ENCODE data around the gene DPYSL5.
"Not testable (repeated sequence)": the region's sequence is repeated elsewhere in the genome, so short reads cannot be mapped to it uniquely, and the experiment has no call there.

Gene DPYSL5

GRCh38 chr2:26847655-26848335 is at the start of gene DPYSL5:
Gene DPYSL5, plus strand, starts transcription at chr2:26848132. Its CDS starts 50,368 bp downstream, at chr2:26898500.
- no peak for FAIRE-seq

GRCh38 chr2:26801328-26801727 is 46.6 kb upstream of the DPYSL5 start:
- no peak for FAIRE-seq

- no peak for FAIRE-seq
Observed at GRCh38 chr2:26801796-26802195, 46.1 kb upstream of the DPYSL5 start.

GRCh38 chr2:26805241-26805676 is 42.7 kb upstream of the DPYSL5 start:
- no peak for FAIRE-seq

DNA sequence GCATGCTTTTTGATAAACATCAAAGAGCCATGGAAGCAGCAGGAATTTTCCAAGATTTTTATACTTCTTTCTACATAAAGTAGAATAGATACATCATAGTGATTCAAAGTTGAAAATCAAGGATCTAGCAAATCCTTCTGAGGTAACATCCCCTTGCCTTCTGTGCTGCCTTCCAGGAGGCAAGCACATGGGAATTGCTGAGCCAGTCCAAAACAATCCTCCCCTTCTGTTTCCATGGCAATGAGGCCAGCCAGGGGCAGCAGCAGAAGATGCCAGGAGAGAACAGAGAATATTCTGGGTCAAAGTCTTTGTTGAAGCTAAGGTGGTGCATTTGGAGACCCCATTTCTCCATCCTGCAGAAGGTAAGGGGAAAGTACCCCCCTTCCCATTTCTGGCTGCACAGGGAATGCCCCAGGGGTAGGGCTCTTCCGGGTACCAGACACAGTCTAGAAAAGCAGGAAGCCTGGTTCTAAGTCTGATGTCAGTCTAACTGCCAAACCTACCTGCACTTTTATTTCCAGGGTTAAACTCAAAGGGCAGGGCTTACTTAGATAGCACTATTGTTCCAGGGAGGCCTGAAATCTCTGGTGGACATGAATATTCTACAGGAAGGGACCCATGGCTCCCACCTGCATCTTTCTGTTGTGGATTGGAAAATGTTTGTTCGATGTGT is 40.0 kb upstream of the DPYSL5 start:
- FAIRE-seq, result no peak

GRCh38 chr2:26809211-26809610 is 38.7 kb upstream of the DPYSL5 start:
- FAIRE-seq, result no peak

DNA sequence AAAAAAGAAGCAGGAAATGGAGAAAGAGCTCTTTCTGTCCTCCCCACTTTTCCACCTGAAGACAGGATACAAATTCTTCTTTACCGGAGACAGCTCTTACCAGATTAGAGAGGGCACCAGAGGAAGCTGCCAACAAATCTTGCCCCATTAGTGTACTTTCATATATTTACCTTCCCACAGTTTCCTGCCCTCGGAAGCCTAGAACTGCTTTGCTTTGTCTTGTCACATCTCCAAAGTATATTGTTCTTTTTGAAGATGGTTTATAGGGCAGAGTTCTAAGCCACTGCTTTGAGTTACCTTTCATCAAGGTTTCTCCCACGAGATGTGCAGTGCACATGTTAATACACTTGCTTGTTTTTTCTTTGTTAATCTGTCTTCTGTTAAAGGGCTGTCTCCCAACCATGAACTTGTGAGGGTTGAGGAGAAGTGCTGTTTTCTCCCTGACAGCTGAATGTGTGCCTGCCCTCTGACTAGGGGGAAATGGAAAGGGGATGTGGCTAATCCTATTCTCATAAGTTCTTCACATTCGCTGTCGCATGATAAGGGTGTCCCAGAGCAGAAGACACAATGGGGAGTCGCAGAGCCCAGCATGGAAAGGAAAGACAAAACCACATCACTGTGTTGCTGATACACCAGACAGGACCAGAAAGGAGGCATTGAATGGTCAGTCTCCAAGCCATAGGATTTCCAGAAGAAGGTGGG is 37.9 kb upstream of the DPYSL5 start:
- FAIRE-seq, result no peak

- no peak for FAIRE-seq
Observed at GRCh38 chr2:26811261-26811660, 36.7 kb upstream of the DPYSL5 start.

DNA sequence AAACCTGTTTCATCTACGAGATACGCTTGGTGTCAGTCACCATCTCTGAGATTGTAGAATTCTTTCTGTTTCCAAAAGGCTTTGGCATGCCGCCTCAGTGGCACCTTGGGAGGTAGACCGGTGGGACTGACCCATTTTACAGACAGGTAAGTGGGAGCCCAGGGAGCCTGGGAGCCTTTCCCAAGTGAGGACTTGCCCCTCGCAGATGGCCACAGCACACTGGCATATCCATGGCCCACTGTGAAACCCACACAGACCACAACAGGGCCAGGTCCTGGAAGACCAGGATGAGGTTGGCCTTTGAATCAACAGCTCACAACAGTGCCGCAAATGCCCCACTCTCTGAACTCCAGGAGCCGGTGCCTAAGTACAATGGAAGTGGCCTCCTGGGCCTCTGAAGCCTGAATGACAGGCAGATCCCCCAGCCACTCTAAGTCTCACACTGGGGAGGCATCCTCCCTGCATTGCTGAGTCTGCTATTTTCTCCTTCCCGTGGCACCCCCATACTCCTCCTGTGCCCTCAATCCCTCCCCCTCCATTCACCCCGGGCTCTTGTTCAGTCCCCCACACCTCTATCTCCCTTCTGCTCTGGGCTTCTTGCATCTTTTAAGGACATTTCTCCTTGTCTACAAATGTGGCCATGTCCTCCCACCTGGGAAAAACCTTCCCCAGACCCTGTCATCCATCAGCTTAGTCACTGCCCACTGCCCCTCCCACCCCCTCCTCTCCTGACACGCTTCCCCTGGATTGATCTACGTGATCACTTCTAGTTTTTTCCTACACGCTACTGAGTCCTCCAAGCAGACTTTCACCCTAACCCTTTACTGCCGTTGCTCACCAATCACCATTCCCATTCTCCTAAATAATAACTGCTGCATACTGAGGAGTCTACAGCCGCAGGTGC is 35.9 kb upstream of the DPYSL5 start:
- no peak for FAIRE-seq

- FAIRE-seq, result no peak
Observed at GRCh38 chr2:26812731-26813130, 35.2 kb upstream of the DPYSL5 start.

DNA sequence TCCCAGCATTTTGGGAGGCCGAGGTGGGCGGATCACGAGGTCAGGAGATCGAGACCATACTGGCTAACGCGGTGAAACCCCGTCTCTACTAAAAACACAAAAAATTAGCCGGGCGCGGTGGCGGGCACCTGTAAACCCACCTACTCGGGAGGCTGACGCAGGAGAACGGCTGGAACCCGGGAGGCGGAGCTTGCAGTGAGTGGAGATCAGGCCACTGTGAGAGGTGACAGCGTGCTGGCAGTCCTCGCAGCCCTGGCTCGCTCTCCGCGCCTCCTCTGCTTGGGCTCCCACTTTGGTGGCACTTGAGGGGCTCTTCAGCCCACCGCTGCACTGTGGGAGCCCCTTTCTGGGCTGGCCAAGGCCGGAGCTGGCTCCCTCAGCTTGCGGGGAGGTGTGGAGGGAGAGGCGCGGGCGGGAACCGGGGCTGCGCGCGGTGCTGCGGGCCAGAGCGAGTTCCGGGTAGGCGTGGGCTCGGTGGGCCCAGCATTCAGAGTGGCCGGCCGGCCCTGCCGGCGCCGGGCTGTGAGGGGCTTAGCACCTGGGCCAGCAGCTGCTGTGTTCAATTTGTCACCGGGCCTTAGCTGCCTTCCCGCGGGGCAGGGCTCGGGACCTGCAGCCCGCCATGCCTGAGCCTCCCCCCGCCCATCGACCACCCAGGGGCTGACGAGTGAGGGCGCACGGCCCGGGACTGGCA is 33.7 kb upstream of the DPYSL5 start:
- not testable (repeated sequence) for FAIRE-seq

- no peak for FAIRE-seq
Observed at GRCh38 chr2:26816893-26817292, 31.0 kb upstream of the DPYSL5 start.

- FAIRE-seq, result no peak
Observed at GRCh38 chr2:26818255-26818654, 29.7 kb upstream of the DPYSL5 start.

GRCh38 chr2:26818972-26819371 is 29.0 kb upstream of the DPYSL5 start:
- FAIRE-seq, result no peak

GRCh38 chr2:26820932-26821331 is 27.0 kb upstream of the DPYSL5 start:
- FAIRE-seq, result no peak

GRCh38 chr2:26822877-26823276 is 25.1 kb upstream of the DPYSL5 start:
- FAIRE-seq, result no peak

GRCh38 chr2:26838121-26838906 is 9.6 kb upstream of the DPYSL5 start:
- FAIRE-seq, result no peak

GRCh38 chr2:26840937-26841610 is 6.9 kb upstream of the DPYSL5 start:
- FAIRE-seq, result no peak

- FAIRE-seq, result no peak
Observed at GRCh38 chr2:26843041-26843440, 4.9 kb upstream of the DPYSL5 start.

DNA sequence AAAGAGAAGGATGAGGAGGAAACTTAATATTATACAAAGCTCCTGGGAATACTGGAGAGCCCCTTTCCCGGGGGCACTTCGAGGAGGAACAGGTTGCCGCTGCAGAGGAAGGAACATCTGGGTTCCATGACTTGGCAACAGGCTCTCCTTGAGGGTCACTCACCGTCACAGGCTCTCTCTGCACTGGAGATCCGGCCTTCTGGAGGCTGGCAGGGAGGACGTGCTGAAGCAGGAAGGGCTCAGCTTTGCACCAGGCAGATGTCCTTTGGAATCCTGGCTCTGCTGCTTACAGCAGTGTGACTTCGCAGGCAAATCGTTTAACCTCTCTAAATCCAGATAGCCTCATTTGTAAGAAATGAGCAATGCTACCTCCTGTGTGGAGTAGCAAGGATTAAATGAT is 2.9 kb upstream of the DPYSL5 start:
- no peak for FAIRE-seq

Measured in A204.1 (cell line).